ENCODE data around the gene TGFBRAP1. TPM values are rescaled to one million over a fixed set of nuclear protein-coding genes. Genes with fewer than 3 reads are reported as not detected.

Gene TGFBRAP1
- polyA plus RNA-seq, 3 donors: 4.8 to 9.4 (median 6.2) TPM

DNA sequence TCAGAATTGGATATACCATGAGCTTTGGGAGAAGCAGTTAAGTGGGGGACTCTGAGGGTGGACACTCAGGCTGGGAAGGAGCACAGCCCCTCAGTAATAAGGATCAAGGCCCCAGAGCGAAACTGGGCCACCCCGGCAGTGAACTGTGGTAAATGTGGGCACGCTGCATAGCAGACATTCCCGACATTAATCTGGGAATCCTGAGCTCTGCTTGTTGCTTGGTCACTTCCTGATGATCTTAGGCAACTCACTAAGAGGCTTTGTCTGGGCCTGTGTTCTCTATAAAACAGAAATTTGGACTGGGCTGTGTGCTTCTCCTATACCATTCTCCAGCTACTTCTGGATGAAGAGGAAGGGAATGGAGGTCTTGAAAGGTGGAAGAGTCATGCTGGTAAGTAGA is 4.8 kb downstream of the TGFBRAP1 start:
- WGBS, 3 donors: 61 to 90% (median 78%) methylated on average over 4 of the region's 4 CpGs
- H3K27ac ChIP-seq (ENCODE audit: low read depth, low read length): no peak overlapping the region

DNA sequence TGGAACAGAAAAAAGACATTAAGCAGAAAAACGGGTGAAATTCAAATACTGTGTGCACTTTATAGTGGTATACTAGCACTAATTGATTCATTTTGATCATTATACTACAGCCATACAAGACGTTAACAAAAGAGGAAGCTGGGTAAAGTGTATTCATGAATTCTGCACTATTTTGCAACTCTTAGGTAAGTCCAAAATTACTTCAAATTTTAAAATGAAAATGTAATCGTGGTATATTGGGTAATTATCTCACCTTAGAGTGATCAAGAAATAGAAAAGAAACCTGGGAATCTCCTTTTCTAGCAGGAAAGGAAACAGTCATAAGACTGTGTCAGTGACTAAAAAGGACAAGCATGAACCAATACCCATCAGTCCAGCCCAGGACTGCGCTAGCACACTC is 5.4 kb downstream of the TGFBRAP1 start:
- WGBS, 3 donors: 55 to 83% (median 69%) methylated on average over 4 of the region's 4 CpGs
- H3K27ac ChIP-seq (ENCODE audit: low read depth, low read length): no peak overlapping the region

DNA sequence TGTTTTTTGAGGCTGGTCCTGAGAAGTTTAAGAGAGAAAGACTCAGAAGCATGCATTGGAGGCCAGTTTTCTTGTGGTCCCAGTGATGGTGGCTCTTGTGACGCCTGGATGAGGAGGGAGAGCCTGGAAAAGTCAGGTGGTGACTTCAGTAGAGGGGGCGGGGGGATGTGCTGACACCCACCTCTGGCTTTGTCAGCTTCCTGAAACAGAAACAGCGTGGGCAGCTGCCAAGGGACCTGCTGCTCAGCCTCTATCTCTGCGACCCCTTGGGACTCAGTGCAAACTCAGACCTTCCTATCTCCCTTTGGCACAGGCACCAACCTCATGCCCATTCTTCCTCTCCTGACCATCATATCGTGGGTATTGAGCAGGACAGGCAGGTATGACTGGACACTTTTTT is 6.4 kb downstream of the TGFBRAP1 start:
- H3K27ac ChIP-seq (ENCODE audit: low read depth, low read length): no peak overlapping the region
- WGBS, 3 donors: 52 to 63% (median 62%) methylated on average over 5 of the region's 5 CpGs

DNA sequence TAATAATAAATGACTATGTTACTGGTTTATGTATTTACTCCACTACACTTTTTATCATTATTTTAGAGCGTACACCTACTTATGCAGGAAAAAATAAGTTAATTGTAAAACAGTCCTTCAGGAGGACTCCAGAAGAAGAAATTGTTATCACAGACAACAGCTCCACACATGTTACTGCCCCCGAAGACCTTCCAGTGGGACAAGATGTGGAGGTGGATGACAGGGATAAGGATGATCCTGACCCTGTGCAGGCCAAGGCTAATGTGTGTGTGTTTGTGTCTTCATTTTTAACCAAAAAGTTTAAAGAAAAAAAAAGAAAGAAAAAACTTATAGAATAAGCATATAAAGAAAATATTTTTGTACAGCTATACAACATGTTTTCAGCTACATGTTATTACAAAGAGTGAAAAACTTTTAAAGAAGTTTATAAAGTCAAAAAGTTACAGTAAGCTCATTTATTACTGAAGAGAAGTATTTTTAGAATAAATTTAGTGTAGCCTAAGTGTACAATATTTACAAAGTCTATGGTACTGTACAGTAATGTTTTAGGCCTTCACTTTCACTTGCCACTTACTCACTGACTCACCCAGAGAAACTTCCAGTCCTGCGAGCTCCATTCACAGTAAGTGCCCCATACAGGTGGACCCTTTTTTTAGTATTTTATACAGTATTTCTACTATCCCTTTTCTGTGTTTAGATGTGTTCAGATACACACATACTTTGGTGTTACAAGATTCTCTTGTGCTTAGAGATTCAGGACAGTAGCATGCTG is 7.5 kb downstream of the TGFBRAP1 start:
- WGBS, 3 donors: 90 to 93% (median 91%) methylated on average over 3 of the region's 3 CpGs
- H3K27ac ChIP-seq (ENCODE audit: low read depth, low read length): no peak overlapping the region

DNA sequence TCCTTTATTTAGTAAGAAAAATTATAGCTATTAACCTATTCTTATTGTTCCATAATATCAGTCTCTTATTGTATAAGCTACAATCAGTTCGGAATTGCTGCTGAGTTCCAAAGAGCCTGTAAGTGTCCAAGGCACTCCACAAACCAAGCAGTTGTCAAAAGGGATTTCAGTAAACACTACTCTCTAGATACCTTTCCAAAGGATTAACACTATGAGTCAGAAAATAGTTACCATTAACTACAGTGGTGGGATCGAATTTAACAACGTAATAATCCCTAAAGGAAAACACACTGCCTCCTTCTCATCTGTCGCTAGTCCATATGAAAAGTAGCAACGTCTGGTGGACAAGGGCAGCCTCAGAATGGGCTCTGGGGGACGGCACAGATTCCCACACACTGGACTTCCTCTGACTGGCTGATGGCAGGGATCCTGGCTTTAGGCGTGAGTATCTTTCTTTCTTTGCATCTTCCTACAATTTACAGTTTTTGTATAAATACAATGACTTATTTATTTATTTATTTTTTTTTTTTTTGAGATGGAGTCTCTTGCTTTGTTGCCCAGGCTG is 8.8 kb downstream of the TGFBRAP1 start:
- 59 to 82% (median 70%) methylated on average over 7 of the region's 7 CpGs for WGBS, 3 donors
- no peak overlapping the region for H3K27ac ChIP-seq (ENCODE audit: low read depth, low read length)

DNA sequence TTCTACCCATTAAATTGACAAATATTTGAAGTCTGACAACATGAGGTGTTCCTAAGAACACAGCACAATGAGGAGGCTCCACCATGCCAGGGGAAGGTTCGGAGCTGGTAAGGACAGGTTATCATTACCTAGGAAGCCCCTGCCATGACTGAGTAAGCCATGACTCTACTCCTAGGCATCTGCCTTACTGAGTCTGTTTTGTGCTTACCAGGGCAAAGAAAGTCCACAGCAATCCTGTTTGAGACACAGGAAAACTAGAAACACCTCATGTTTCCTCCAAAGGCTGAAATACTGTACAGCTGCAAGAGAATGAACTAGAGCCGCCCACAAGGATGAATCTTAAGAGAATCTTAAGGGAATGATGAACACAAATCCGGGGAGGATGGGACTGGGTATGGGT is 11.6 kb downstream of the TGFBRAP1 start:
- WGBS, 3 donors: 78 to 97% (median 89%) methylated on average over 3 of the region's 3 CpGs
- no peak overlapping the region for H3K27ac ChIP-seq (ENCODE audit: low read depth, low read length)

DNA sequence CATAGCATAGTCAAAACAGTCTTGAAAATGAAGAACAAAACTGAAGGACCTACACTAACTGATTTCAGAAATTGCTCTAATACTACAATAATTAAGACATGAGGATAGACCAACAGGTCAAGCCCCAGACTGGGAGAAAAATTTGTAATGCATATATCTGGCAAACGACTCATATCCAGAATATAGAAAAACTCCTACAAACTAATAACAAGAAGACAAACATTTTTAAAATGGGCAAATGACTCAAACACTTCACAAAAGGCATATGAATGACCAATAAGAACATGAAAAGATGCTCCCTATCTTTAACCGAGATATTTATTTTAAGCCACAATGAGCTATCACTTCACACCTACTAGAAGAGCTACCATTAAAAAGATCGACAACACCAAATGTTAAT is 14.2 kb downstream of the TGFBRAP1 start:
- 81 to 92% (median 84%) methylated on average over 3 of the region's 3 CpGs for WGBS, 3 donors
- no peak overlapping the region for H3K27ac ChIP-seq (ENCODE audit: low read depth, low read length)

DNA sequence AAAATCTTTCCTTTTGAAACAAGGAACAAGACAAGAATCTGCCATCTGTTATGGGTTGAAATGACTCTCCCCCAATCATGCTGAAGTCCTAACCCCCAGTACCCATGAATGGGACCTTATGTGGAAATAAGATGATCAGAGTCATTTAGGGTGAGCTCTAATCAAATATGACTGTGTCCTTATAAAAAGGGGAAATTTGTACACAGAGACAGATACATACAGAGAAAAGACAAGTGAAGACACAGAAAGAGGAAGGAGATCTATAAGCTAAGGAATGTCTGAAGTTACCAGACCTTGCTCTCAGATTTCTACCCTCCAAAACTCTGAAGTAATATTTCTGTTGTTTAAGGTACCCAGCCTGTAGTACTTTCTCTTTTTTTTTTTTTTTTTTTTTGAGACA is 15.7 kb downstream of the TGFBRAP1 start:
- H3K27ac ChIP-seq (ENCODE audit: low read depth, low read length): no peak overlapping the region

DNA sequence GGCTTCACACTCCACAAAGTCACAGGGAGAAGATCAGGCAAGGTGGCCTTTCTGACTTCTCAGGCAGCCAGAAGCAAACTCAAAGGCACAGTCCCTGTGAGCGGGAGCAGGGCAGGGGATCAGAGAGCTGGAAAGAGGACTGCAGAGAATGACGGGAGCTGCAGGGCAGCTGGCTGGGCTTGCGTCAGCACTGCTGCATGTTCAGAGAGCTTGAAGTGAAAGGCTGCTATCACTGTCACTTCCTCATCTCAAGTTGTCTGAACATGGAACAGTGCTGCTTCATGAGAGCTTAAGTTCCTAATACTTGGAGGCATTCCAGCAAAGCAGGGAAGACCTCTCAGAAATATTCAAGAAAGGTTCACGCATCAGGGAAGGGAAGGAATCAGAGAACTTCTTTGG is 20.4 kb downstream of the TGFBRAP1 start:
- no peak overlapping the region for H3K27ac ChIP-seq (ENCODE audit: low read depth, low read length)
- 63 to 85% (median 64%) methylated on average over 4 of the region's 4 CpGs for whole genome bisulfite sequencing, 3 donors

DNA sequence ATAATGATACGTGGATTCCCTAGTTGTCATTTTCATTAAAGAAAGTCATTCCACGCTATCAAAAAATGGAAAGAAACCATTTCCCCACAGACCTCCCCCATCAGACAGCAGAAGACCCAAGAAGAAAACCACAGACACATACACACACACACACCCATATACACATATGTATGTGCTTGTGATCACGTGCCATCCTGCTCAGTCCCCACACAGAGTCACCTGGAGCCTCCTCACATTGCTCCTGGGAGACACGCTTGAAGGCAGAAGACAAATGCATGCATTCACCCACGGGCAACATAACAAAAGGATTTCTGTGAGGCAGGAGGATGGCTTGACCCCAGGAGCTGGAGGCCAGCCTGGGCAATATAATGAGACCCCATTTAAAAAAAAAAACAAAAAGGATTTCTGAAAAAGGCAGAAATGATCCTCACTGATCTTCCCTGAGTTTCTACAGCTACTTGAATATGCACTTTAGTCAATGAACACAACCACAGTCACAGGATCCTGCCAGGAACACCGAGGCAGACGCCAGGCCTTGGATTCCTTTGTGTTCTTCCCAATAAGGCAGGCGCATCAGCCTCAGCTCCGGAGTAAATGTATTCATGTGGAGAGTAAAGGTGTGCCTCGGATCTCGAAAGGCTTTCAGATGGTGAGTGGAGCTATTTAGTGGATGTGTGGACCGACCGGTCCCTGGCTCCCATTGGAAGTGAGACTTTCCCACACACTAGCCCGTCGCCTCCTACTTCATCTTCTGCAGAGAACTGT is 21.0 kb downstream of the TGFBRAP1 start:
- 89 to 93% (median 91%) methylated on average over 15 of the region's 15 CpGs for WGBS, 3 donors
- H3K27ac ChIP-seq (ENCODE audit: low read depth, low read length): no peak overlapping the region

DNA sequence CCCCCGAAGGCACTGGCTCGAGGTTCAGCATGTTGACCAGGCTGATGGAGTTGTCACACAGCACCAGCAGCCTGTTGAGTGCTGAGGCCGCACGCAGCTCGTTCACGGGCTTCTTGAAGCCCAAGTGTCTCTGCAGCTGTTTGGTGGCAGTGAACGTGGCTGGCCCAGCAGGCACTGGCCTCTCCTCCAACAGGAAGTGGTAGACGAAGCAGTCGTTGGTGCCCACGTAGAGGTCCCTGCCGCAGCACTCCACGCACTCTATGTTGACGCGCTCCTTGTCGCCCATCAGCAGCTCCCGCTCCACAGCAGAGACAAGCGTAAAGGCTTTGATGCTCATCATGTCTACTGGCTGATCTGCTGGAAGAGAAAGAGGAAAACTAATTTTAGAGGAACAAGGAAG is 21.6 kb downstream of the TGFBRAP1 start:
- 82 to 92% (median 90%) methylated on average over 17 of the region's 17 CpGs for WGBS, 3 donors
- no peak overlapping the region for H3K27ac ChIP-seq (ENCODE audit: low read depth, low read length)

DNA sequence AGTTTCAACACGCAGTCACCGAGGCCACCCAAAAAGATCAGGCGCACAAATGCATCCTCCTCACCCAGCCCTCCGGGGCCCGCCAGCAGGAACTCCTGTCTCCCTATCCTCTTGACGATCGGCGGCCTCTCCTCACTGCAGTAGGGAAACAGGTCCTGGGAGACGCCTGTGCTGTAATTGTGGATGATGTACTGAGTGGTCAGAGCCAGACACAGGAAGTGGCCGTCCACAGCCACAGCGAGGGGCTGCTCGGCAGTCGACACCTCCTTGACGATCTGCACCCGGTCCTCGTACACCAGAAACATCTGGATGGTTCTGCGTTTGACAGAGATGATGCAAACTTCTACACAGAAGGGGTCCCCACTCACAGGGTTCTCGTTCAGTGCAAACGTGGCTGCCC is 22.0 kb downstream of the TGFBRAP1 start:
- 85 to 95% (median 87%) methylated on average over 19 of the region's 19 CpGs for WGBS, 3 donors
- H3K27ac ChIP-seq (ENCODE audit: low read depth, low read length): no peak overlapping the region

DNA sequence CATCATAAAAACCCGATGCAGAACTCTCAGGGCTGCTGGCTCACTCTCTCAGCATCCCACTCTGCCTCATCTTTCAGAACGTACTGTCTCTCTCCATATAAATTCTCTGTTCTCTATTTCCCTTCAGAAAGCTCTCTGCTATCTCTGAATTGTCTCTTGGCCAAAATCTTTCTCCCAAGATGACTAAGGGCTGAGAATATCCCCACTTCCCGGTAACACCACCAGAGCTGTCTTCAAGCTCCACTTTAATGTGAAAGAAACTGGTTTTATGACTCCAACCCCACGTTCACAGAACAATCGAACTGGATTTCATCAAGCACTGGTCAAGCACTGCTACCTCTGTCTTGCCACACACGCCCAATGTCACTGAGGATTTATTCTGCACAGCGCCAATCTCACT is 22.4 kb downstream of the TGFBRAP1 start:
- no peak overlapping the region for H3K27ac ChIP-seq (ENCODE audit: low read depth, low read length)
- WGBS, 3 donors: 88 to 89% (median 89%) methylated on average over 7 of the region's 7 CpGs

DNA sequence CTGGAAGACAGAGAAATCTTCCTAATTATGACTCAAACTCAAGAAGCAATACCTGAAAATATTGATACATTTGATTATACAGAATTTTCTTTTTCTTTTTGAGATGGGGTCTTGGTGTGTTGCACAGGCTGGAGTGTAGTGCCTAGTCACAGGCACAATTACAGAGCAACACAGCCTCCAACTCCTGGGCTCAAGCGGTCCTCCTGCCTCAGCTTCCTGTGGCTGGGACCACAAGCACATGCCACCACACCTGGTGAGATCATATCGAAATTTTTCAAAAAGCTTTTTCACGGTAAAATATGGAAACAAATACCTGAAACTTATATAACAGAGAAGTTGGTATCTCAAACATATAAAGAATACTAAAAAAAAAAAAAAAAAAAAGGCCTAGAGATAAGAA is 27.9 kb downstream of the TGFBRAP1 start:
- H3K27ac ChIP-seq (ENCODE audit: low read depth, low read length): no peak overlapping the region
- 78 to 95% (median 87%) methylated on average over 3 of the region's 3 CpGs for WGBS, 3 donors

DNA sequence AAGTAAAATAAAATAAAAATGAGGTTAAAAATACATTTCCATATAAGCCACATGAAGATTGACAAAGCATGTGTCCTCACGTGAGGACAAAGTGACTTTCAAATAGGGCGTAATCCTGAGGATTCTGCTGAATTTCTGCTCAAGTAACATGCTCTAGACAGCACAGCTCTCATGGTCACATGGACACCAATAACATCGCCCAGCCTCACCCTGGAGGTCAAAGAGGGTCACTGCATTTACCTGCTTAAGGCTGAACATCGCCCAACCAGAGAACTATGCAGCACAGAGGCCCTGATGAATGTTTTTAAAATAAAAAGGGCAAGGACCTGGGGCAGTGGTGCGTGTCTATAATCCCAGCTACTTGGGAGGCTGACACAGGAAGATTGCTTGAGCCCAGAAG is 30.2 kb downstream of the TGFBRAP1 start:
- H3K27ac ChIP-seq (ENCODE audit: low read depth, low read length): no peak overlapping the region
- WGBS, 3 donors: 83 to 91% (median 91%) methylated on average over 5 of the region's 5 CpGs

DNA sequence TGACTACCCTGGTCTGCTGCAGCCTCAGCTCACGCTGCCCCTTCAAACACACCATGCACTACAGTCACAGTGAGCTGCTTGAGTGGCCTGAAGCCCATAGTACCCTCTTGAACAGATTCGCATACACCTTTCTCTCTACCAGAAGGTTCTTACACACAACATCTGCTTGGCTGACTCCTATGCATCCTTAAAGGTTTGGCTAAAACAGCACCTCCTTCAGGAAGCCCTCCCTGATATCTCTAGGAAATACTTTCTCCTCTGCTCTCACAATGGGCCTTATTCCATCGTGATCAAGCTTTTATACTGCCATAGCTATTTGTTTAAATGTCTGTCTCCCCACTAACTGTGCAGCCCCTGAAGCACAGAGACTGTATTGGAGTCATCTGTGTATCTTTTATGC is 31.5 kb downstream of the TGFBRAP1 start:
- H3K27ac ChIP-seq (ENCODE audit: low read depth, low read length): no peak overlapping the region
- 97 to 98% (median 98%) methylated on average over 3 of the region's 3 CpGs for WGBS, 3 donors

DNA sequence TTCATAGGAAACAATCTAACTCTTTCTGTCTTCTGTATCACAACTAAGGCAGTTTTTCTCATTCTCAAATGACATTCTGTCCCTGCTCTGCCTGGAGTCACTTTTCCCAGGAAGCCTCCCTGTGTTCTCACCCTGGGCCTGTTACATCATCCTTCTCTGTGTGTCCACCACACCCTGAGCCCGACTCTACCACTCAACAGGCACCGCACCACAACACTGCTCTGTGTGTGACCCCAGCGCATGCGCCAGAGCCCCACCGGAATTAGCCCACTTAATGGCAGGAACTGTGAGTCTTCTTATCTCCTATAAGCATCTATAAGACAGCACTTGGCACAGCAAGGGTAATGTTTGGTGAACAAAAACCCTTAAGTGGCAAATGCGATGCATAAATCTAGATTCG is 32.3 kb downstream of the TGFBRAP1 start:
- no peak overlapping the region for H3K27ac ChIP-seq (ENCODE audit: low read depth, low read length)
- WGBS, 3 donors: 72 to 93% (median 78%) methylated on average over 7 of the region's 7 CpGs

DNA sequence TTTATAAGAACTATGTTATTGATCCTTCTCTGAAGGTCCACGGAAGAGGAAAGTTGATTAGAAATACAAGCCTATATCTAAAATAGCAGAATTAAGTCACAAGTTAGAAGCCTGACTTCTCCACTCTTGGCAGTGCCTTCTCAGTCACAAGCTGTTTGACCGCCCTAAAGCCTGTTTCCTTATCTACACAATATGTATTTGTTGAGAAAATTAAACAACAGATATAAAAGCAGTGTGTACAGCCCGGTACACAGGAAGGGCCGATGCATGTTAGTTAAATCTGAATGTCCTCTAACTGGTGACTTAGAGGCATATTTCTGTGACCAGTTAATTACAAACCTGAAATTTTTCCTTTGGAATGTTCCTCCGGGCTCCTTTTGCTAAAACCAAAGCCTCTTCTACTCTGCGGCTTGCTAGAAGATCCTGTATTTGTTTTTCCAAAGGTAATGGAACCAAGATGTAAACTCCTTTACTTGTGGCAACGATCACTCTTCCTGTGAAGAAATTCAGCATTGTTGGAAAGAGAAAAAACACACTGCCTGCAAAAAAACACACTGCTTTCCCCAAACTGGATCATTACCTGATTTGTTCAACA is 33.4 kb downstream of the TGFBRAP1 start:
- 36 to 90% (median 85%) methylated on average over 7 of the region's 7 CpGs for WGBS, 3 donors
- H3K27ac ChIP-seq (ENCODE audit: low read depth, low read length): no peak overlapping the region

DNA sequence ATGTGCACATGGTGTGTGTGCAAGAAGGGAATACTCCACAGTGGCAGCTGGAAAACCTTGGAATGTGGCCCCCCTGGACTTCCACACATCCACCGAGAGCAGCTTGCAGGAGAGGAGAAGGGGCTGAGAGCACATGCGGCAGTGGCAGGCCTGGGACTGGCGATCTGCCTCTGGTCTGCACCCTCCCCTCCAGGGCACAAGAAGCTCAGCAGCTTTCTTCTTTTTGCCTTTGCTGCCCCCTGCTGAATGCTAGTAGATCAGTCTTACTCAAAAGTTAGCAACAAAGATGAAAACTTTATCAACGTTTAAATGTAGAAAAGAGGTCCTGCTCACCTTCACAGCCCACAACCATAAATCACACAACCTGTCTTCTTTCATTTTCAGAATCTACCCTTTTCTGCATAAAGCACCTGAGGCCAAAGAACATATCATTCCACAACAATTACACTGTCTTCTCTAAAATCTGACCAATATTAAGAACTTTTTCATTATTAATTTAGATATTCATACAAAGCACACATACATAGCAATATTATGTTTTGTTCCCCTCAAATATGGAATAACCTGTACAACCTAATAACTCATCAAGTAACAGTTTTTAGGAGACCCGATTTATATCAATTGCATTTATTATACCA is 34.6 kb downstream of the TGFBRAP1 start:
- no peak overlapping the region for H3K27ac ChIP-seq (ENCODE audit: low read depth, low read length)
- WGBS, 3 donors: 37 to 48% (median 39%) methylated on average over 5 of the region's 5 CpGs
